ENCODE data around the gene CCT7.

The CCT7 gene

DNA sequence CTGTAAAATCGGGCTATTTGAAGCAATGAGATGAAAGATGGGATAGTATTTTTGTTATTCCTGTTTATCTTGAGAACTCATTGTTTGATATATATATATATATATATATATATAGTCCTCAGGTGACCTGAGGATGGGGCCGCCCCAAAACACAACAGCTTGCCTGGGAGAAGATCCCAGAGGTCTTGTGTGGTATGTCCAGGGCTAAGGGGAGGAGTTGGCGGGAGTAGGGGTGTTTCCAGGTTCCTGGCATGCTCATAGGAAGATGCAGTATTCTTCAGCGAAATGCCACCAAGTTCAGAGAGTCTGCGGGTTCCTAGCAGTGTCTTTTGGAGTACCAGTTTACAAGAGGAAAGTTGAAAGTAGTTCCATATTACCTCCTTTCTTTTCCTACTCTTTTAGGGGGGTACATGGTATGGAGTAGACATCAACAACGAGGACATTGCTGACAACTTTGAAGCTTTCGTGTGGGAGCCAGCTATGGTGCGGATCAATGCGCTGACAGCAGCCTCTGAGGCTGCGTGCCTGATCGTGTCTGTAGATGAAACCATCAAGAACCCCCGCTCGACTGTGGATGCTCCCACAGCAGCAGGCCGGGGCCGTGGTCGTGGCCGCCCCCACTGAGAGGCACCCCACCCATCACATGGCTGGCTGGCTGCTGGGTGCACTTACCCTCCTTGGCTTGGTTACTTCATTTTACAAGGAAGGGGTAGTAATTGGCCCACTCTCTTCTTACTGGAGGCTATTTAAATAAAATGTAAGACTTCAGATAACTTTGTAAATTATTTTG lies 18.3 kb downstream of the CCT7 start:
- Histone ChIP-seq H3F3A (ENCODE audit: control insufficient read depth, insufficient read depth) (peaks cover 32% of the 10 kb centered on the region), H3K4me2 (ENCODE audit: low read length) (no peak overlapping the region), H3K4me1 (ENCODE audit: control insufficient read depth, low read length) (no peaks in the 10 kb centered on the region), H3K79me2 (ENCODE audit: control insufficient read depth, low read length) (no peaks in the 10 kb centered on the region), H3K9me2 (replicated peaks; ENCODE audit: control insufficient read depth, low read length) (no peaks in the 10 kb centered on the region), H3K9me3 (ENCODE audit: control insufficient read depth, insufficient read depth, low read length) (no peaks in the 10 kb centered on the region), H3K4me3 (ENCODE audit: low read length) (no peak overlapping the region), H3K36me3 (ENCODE audit: control insufficient read depth, low read length) (peaks cover 88% of the 10 kb centered on the region), H3K27me3 (ENCODE audit: control insufficient read depth, low read length) (no peaks in the 10 kb centered on the region), H3K27ac (ENCODE audit: low read depth, low read length) (no peak overlapping the region), H4K20me1 (ENCODE audit: control insufficient read depth, insufficient read depth, low read depth, low read length) (peaks cover 7% of the 10 kb centered on the region; the same call in 1 of the 2 replicates)
- TF ChIP-seq EZH2phosphoT487 (IDR thresholded peaks at IDR 0.05; ENCODE audit: borderline replicate concordance, low read length) = no peak
- TF ChIP-seq, protein P1, sequence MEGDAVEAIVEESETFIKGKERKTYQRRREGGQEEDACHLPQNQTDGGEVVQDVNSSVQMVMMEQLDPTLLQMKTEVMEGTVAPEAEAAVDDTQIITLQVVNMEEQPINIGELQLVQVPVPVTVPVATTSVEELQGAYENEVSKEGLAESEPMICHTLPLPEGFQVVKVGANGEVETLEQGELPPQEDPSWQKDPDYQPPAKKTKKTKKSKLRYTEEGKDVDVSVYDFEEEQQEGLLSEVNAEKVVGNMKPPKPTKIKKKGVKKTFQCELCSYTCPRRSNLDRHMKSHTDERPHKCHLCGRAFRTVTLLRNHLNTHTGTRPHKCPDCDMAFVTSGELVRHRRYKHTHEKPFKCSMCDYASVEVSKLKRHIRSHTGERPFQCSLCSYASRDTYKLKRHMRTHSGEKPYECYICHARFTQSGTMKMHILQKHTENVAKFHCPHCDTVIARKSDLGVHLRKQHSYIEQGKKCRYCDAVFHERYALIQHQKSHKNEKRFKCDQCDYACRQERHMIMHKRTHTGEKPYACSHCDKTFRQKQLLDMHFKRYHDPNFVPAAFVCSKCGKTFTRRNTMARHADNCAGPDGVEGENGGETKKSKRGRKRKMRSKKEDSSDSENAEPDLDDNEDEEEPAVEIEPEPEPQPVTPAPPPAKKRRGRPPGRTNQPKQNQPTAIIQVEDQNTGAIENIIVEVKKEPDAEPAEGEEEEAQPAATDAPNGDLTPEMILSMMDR (IDR thresholded peaks at IDR 0.05; ENCODE audit: low read depth, low read length, poor library complexity, severe bottlenecking) = no peak

DNA sequence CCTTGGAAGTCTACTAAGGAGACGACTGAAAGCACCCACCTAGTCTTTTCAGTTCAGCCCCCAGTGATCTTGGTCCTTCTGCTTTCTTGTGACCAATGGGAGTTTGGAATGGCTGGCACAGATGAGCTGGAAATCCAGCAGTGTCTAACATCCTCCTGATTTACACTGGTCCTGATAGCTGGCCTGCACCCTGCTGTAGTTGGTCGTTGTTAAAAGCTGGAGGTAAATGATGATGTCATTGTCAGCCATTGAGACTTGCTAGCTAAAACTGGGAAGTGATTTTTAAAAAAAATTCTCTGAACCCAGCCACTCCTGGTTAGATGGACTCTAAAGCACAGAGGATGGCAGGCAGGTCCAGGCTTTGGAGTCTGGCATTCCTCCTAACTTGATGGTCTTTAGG lies 19.3 kb downstream of the CCT7 start:
- Histone ChIP-seq H3K27ac (ENCODE audit: low read depth, low read length) (no peak overlapping the region; the same call in 1 of the 2 replicates), H3K4me2 (ENCODE audit: low read length) (no peak overlapping the region), H3K4me3 (ENCODE audit: low read length) (no peak overlapping the region), H4K20me1 (ENCODE audit: control insufficient read depth, insufficient read depth, low read depth, low read length) (peaks cover 3% of the 10 kb centered on the region; the same call in 1 of the 2 replicates), H3K79me2 (ENCODE audit: control insufficient read depth, low read length) (no peaks in the 10 kb centered on the region), H3F3A (ENCODE audit: control insufficient read depth, insufficient read depth) (peaks cover 32% of the 10 kb centered on the region), H3K4me1 (ENCODE audit: control insufficient read depth, low read length) (peaks cover 8% of the 10 kb centered on the region), H3K9me2 (replicated peaks; ENCODE audit: control insufficient read depth, low read length) (no peaks in the 10 kb centered on the region), H3K27me3 (ENCODE audit: control insufficient read depth, low read length) (no peaks in the 10 kb centered on the region), H3K9me3 (ENCODE audit: control insufficient read depth, insufficient read depth, low read length) (no peaks in the 10 kb centered on the region), H3K36me3 (ENCODE audit: control insufficient read depth, low read length) (peaks cover 88% of the 10 kb centered on the region)
- TF ChIP-seq EZH2phosphoT487 (IDR thresholded peaks at IDR 0.05; ENCODE audit: borderline replicate concordance, low read length) = no peak
- TF ChIP-seq, protein P1 (IDR thresholded peaks at IDR 0.05; ENCODE audit: low read depth, low read length, poor library complexity, severe bottlenecking) = no peak

DNA sequence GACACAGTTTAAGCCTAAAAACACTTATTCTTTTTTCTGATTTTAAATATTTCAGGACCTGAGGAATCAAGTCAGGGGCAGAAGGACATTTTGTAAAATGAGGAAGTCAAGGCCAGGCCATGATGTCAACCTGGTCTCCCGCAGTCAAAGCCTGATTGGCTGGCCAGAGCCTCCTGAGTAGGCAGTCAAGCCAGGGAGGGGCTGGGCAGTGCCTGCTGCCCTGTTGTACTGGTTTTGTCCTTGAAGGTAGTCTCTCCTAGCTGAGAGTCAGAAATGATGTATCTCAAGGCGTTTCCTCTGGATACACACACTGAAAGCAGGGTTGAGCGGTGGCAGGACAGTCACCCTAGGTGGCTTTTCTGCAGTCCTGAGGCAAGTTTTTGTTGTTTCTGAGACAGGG lies 19.8 kb downstream of the CCT7 start:
- Histone ChIP-seq H3K27me3 (ENCODE audit: control insufficient read depth, low read length) (no peaks in the 10 kb centered on the region), H4K20me1 (ENCODE audit: control insufficient read depth, insufficient read depth, low read depth, low read length) (peaks cover 3% of the 10 kb centered on the region; the same call in 1 of the 2 replicates), H3K4me2 (ENCODE audit: low read length) (no peak overlapping the region), H3F3A (ENCODE audit: control insufficient read depth, insufficient read depth) (peaks cover 30% of the 10 kb centered on the region), H3K9me2 (replicated peaks; ENCODE audit: control insufficient read depth, low read length) (no peaks in the 10 kb centered on the region), H3K36me3 (ENCODE audit: control insufficient read depth, low read length) (peaks cover 88% of the 10 kb centered on the region), H3K27ac (ENCODE audit: low read depth, low read length) (no peak overlapping the region), H3K79me2 (ENCODE audit: control insufficient read depth, low read length) (no peaks in the 10 kb centered on the region), H3K4me1 (ENCODE audit: control insufficient read depth, low read length) (peaks cover 14% of the 10 kb centered on the region), H3K9me3 (ENCODE audit: control insufficient read depth, insufficient read depth, low read length) (no peaks in the 10 kb centered on the region), H3K4me3 (ENCODE audit: low read length) (no peak overlapping the region)
- TF ChIP-seq EZH2phosphoT487 (IDR thresholded peaks at IDR 0.05; ENCODE audit: borderline replicate concordance, low read length) = no peak
- TF ChIP-seq, protein P1 (IDR thresholded peaks at IDR 0.05; ENCODE audit: low read depth, low read length, poor library complexity, severe bottlenecking) = no peak

Measured in DOHH2 (cell line).